ENCODE results near the gene CKM. TPM values are rescaled to one million over a fixed set of nuclear protein-coding genes. Genes with fewer than 3 reads are reported as not detected.

The CKM gene
- total and polyA plus RNA-seq, 2 of the 4 experiments (the other 2 are of a cell fraction), result not detected

DNA sequence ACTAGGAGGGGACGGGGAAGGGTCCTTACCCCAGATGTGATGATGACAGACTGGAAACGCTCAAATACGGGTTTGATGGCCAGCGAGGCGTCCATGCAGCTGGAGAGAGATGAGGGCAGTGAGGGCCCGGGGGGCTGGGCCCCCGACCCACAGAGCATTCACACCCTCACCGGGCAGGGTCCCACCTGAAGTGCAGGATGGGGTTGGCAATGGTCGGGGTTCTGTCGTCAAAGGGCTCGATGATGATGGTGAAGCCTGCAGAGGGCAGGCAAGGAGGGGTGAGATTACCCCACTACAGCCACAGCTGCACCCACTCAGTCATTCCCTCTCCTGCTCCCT, 34.7 kb upstream of the CKM start:
- in situ Hi-C loops (cut with MboI; ENCODE audit: low sequenced_read_pairs) (no loop called here), dilution Hi-C loops (cut with HindIII; ENCODE audit: low sequenced_read_pairs, unreplicated experiment) (no loop called here), intact Hi-C loops (cut with micrococcal nuclease) (no loop called here)
- ChIA-PET POLR2A (ENCODE audit: unreplicated experiment) (no interaction called here), CTCF (no interaction called here)
- peaks cover 7% of the 10 kb centered on the region; the same call in 1 of the 2 replicates for H4K20me1 ChIP-seq (ENCODE audit: insufficient read depth, low read length)
- H3K4ac ChIP-seq (ENCODE audit: low read depth, low read length), result no peak overlapping the region
- H2AK9ac ChIP-seq (replicated peaks; ENCODE audit: low read depth, low read length, poor library complexity), result no peak overlapping the region
- no peak overlapping the region for H4K8ac ChIP-seq (ENCODE audit: low read depth in 2 of 2, low read length in 2 of 2)
- no peak overlapping the region for H2AK5ac ChIP-seq (ENCODE audit: low read depth, low read length)
- H3K79me1 ChIP-seq (ENCODE audit: low read depth in 1 of 2, low read length in 2 of 2), result peaks cover 3 to 15% of the 10 kb centered on the region in 2 experiments; a peak in 2 of 4 replicates
- no peak overlapping the region for H3K9ac ChIP-seq (ENCODE audit: low read depth, low read length)
- no peak overlapping the region for H3K4me3 ChIP-seq (ENCODE audit: insufficient read depth, low read depth, low read length)
- H2AFZ ChIP-seq (replicated peaks; ENCODE audit: low read length, poor library complexity), result no peak overlapping the region
- no peaks in the 10 kb centered on the region for H3K27me3 ChIP-seq (ENCODE audit: control insufficient read depth, insufficient read depth, low read length)
- no peak overlapping the region for H3K56ac ChIP-seq (ENCODE audit: extremely low read depth, insufficient read depth, low read length)
- H3K27ac ChIP-seq (ENCODE audit: insufficient read depth, low read length), result no peak overlapping the region
- H3K14ac ChIP-seq (replicated peaks; ENCODE audit: low read depth, low read length), result no peak overlapping the region
- BruUV-seq (replicated peaks), result no TSS peak
- no peak overlapping the region for H4K91ac ChIP-seq (ENCODE audit: insufficient read depth, low read depth, low read length)
- 83% methylated on average over 3 of the region's 11 CpGs; no CpG with 5 or more reads in 1 of the 2 experiments for WGBS, 2 experiments (ENCODE audit: extremely low coverage in 2 of 2, insufficient read length in 1 of 2)
- H3K4me2 ChIP-seq (ENCODE audit: low read depth, low read length), result no peak overlapping the region
- H3K23ac ChIP-seq (ENCODE audit: low read depth, low read length), result no peak overlapping the region
- no peak overlapping the region for H2BK5ac ChIP-seq (ENCODE audit: low read depth, low read length, poor library complexity, severe bottlenecking)
- H3K4me1 ChIP-seq (ENCODE audit: control insufficient read depth, insufficient read depth, low read length), result no peaks in the 10 kb centered on the region
- H2BK120ac ChIP-seq (ENCODE audit: low read depth, low read length), result no peak overlapping the region
- ATAC-seq (ENCODE audit: low read depth) (no peak), DNase-seq (no peak)
- no peak overlapping the region for H3K18ac ChIP-seq (ENCODE audit: low read depth, low read length)
- no peak overlapping the region for H4K5ac ChIP-seq (ENCODE audit: low read depth, low read length)
- no peak overlapping the region for H2BK15ac ChIP-seq (ENCODE audit: low read depth, low read length)
- no peaks in the 10 kb centered on the region for H3K9me3 ChIP-seq (ENCODE audit: control insufficient read depth, insufficient read depth, low read length)
- H2BK20ac ChIP-seq (ENCODE audit: low read depth, low read length), result no peak overlapping the region
- no peak for TF ChIP-seq FOS (IDR thresholded peaks at IDR 0.05; ENCODE audit: low read depth, low read length)
- no peak for TF ChIP-seq SMC3 (IDR thresholded peaks at IDR 0.05; ENCODE audit: low read depth, low read length)
- no peak for TF ChIP-seq RFX5 (IDR thresholded peaks at IDR 0.05; ENCODE audit: low read depth, low read length)
- TF ChIP-seq, protein P1, sequence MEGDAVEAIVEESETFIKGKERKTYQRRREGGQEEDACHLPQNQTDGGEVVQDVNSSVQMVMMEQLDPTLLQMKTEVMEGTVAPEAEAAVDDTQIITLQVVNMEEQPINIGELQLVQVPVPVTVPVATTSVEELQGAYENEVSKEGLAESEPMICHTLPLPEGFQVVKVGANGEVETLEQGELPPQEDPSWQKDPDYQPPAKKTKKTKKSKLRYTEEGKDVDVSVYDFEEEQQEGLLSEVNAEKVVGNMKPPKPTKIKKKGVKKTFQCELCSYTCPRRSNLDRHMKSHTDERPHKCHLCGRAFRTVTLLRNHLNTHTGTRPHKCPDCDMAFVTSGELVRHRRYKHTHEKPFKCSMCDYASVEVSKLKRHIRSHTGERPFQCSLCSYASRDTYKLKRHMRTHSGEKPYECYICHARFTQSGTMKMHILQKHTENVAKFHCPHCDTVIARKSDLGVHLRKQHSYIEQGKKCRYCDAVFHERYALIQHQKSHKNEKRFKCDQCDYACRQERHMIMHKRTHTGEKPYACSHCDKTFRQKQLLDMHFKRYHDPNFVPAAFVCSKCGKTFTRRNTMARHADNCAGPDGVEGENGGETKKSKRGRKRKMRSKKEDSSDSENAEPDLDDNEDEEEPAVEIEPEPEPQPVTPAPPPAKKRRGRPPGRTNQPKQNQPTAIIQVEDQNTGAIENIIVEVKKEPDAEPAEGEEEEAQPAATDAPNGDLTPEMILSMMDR (conservative IDR thresholded peaks at IDR 0.05; ENCODE audit: low read depth, low read length), result no peak
- TF ChIP-seq RAD21 (IDR thresholded peaks at IDR 0.05; ENCODE audit: low read length), result no peak
- TF ChIP-seq POLR2A (IDR thresholded peaks at IDR 0.05; ENCODE audit: low read depth, low read length), result no peak
- no peak for TF ChIP-seq BHLHE40 (IDR thresholded peaks at IDR 0.05; ENCODE audit: low read depth, low read length)
- no peak for TF ChIP-seq MXI1 (IDR thresholded peaks at IDR 0.05; ENCODE audit: borderline replicate concordance, low read depth, low read length)
- no peak for TF ChIP-seq CEBPB (IDR thresholded peaks at IDR 0.05; ENCODE audit: low read depth, low read length)
- TF ChIP-seq MAZ (IDR thresholded peaks at IDR 0.05; ENCODE audit: borderline replicate concordance, low read depth, low read length), result no peak
- TF ChIP-seq MAFK (IDR thresholded peaks at IDR 0.05; ENCODE audit: low read depth, low read length), result no peak
- TF ChIP-seq, protein P2, sequence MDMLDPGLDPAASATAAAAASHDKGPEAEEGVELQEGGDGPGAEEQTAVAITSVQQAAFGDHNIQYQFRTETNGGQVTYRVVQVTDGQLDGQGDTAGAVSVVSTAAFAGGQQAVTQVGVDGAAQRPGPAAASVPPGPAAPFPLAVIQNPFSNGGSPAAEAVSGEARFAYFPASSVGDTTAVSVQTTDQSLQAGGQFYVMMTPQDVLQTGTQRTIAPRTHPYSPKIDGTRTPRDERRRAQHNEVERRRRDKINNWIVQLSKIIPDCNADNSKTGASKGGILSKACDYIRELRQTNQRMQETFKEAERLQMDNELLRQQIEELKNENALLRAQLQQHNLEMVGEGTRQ (IDR thresholded peaks at IDR 0.05; ENCODE audit: low read depth, low read length), result no peak
- TF ChIP-seq RCOR1 (IDR thresholded peaks at IDR 0.05; ENCODE audit: insufficient replicate concordance, low read length), result no peak
- TF ChIP-seq NFE2L2 (IDR thresholded peaks at IDR 0.05; ENCODE audit: low read depth, low read length), result no peak
- TF ChIP-seq, protein P3, sequence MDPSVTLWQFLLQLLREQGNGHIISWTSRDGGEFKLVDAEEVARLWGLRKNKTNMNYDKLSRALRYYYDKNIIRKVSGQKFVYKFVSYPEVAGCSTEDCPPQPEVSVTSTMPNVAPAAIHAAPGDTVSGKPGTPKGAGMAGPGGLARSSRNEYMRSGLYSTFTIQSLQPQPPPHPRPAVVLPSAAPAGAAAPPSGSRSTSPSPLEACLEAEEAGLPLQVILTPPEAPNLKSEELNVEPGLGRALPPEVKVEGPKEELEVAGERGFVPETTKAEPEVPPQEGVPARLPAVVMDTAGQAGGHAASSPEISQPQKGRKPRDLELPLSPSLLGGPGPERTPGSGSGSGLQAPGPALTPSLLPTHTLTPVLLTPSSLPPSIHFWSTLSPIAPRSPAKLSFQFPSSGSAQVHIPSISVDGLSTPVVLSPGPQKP (IDR thresholded peaks at IDR 0.05; ENCODE audit: borderline replicate concordance, low read depth, low read length), result no peak
- no peak for TF ChIP-seq CHD1 (IDR thresholded peaks at IDR 0.05; ENCODE audit: low read depth, low read length)
- H3K9me1 ChIP-seq (ENCODE audit: insufficient read depth, low read length), result no peaks in the 10 kb centered on the region
- peaks cover 54% of the 10 kb centered on the region for H3K36me3 ChIP-seq (ENCODE audit: control insufficient read depth, insufficient read depth, low read length)

Data from IMR-90 (cell line).